ENCODE data around the gene MSANTD3.

GRCh38 chr9:100448266-100448665, 21.3 kb downstream of the MSANTD3 start:
- TF ChIP-seq CTCF (IDR thresholded peaks at IDR 0.05) (no peak), POLR2A (IDR thresholded peaks at IDR 0.05) (no peak)
